Stimulated activated effector memory CD8-positive, alpha-beta T cell treated with anti-CD3 and anti-CD28 coated beads, Interleukin-12 subunit alpha, Interleukin-12 subunit beta, amount 100 ng/mL, for 72 hours (primary cell): ENCODE results near the gene ZNF3.

Experiments
- ATAC-seq: fragments of 150-1000 bp; cut with Tn5 transposase; 2 replicates; pipeline ENCODE4 v1.10.0; 2021
- DNase-seq, 2 donors: peaks; one replicate each; pipeline ENCODE4 v3.0.0; 2021 to 2022; ENCODE audit warnings: low spot score in 2 of 2
- H3K27ac Mint-ChIP-seq: one replicate; pipeline ENCODE4 v1.8.0; 2022; ENCODE audit warnings: mild to moderate bottlenecking, mixed read lengths
- H3K36me3 Mint-ChIP-seq: one replicate; pipeline ENCODE4 v1.8.0; 2022; ENCODE audit warnings: mild to moderate bottlenecking, mixed read lengths
- H3K4me1 Mint-ChIP-seq: one replicate; pipeline ENCODE4 v1.8.0; 2022; ENCODE audit warnings: mixed read lengths
- H3K4me3 Mint-ChIP-seq: one replicate; pipeline ENCODE4 v1.8.0; 2022; ENCODE audit warnings: mild to moderate bottlenecking, mixed read lengths
- H3K9me3 Mint-ChIP-seq: one replicate; pipeline ENCODE4 v1.8.0; 2022; ENCODE audit warnings: mixed read lengths

The ZNF3 gene

DNA sequence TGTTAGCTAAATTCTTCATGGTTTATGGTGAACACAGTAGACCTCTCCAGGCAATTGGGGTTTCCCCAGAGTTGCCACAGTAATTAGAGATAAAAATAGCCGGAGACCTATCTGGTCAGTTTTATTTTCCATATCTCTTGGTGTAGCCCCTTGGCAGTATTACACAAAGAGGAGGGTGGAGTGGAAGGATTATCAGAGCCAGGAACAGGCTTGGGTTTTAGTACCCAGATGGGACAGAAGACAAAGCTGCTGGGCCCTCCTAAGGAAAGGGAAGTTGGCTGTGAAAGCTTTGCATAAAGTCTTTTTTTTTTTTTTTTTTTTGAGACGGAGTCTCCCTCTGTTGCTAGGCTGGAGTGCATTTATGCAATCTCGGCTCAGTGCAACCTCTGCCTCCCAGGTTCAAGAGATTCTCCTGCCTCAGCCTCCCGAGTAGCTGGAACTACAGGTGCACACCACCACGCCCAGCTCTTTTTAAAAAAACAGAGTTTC lies 22.2 kb downstream of the ZNF3 start:
- peaks cover 62% of the 10 kb centered on the region for H3K36me3 Mint-ChIP-seq
- ATAC-seq: no peak
- H3K4me3 Mint-ChIP-seq: no peak overlapping the region
- H3K27ac Mint-ChIP-seq: peak overlapping the region; percentile 41
- DNase-seq: no peak
- H3K4me1 Mint-ChIP-seq: no peaks in the 10 kb centered on the region
- no peaks in the 10 kb centered on the region for H3K9me3 Mint-ChIP-seq

DNA sequence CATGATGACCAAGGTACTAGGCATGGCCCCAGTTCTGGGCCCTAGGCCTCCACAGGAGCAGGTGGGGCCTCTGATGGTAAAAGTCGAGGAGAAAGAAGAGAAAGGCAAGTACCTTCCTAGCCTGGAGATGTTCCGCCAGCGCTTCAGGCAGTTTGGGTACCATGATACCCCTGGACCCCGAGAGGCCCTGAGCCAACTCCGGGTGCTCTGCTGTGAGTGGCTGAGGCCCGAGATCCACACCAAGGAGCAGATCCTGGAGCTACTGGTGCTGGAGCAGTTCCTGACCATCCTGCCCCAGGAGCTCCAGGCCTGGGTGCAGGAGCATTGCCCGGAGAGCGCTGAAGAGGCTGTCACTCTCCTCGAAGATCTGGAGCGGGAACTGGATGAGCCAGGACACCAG lies 24.5 kb downstream of the ZNF3 start:
- no peak for DNase-seq
- Mint-ChIP-seq H3K36me3 (peaks cover 44% of the 10 kb centered on the region), H3K4me3 (no peak overlapping the region), H3K27ac (no peak overlapping the region), H3K4me1 (no peaks in the 10 kb centered on the region), H3K9me3 (no peaks in the 10 kb centered on the region)
- ATAC-seq: no peak

GRCh38 chr7:100053215-100053614 lies 28.3 kb downstream of the ZNF3 start:
- no peak overlapping the region for H3K27ac Mint-ChIP-seq

GRCh38 chr7:100051611-100052010 lies 29.9 kb downstream of the ZNF3 start:
- Mint-ChIP-seq H3K4me1 (peaks cover 9% of the 10 kb centered on the region), H3K4me3 (peak overlapping the region; percentile 18), H3K27ac (no peak overlapping the region), H3K9me3 (no peaks in the 10 kb centered on the region), H3K36me3 (no peaks in the 10 kb centered on the region)
- ATAC-seq: no peak
- no peak for DNase-seq

More at GRCh38 chr7:100053215-100053614, 28.3 kb downstream of the ZNF3 start:
- H3K9me3 Mint-ChIP-seq: no peaks in the 10 kb centered on the region
- ATAC-seq (peak; percentile 34), DNase-seq (peak in 1 of 2 donors; percentile 5)
- peaks cover 9% of the 10 kb centered on the region for H3K4me1 Mint-ChIP-seq
- no peak overlapping the region for H3K4me3 Mint-ChIP-seq
- peaks cover 9% of the 10 kb centered on the region for H3K36me3 Mint-ChIP-seq

- no peaks in the 10 kb centered on the region for H3K36me3 Mint-ChIP-seq
- H3K4me3 Mint-ChIP-seq: peak within 1 kb of the TSS; percentile 78
- DNase-seq (peak; percentile 79 to 93), ATAC-seq (peak; percentile 96)
- peak within 1 kb of the TSS; percentile 89 for H3K27ac Mint-ChIP-seq
- no peaks in the 10 kb centered on the region for H3K9me3 Mint-ChIP-seq
- H3K4me1 Mint-ChIP-seq: peaks cover 9% of the 10 kb centered on the region
Observed at GRCh38 chr7:100049441-100050291, 31.9 kb downstream of the ZNF3 start, which contains the start of gene ZSCAN21. TSS of gene ZSCAN21 (plus strand) at chr7:100049774. CDS start at chr7:100057007, 7,233 bp downstream.

DNA sequence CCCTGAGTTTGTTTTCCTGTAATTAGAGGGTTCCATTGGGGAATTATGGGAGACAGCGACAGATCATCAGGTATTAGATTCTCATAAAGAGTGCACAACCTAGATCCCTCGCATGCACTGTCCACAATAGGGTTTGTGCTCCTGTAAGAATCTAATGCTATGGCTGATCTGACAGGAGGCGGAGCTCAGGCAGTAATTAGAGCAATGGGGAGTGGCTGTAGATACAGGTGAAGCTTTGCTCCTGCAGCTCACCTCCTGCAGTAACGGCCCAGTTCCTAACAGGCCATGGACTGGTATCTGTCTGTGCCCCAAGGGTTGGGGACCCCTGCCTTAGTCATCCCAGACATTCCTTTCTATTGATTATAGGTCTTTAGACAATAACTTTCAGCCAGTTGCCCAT lies 32.8 kb downstream of the ZNF3 start:
- Mint-ChIP-seq H3K4me3 (peak overlapping the region; percentile 78), H3K27ac (peak overlapping the region; percentile 60), H3K36me3 (no peaks in the 10 kb centered on the region), H3K4me1 (peaks cover 9% of the 10 kb centered on the region), H3K9me3 (no peaks in the 10 kb centered on the region)
- ATAC-seq (no peak), DNase-seq (no peak)

GRCh38 chr7:100044718-100045117 lies 36.8 kb downstream of the ZNF3 start:
- no peak for ATAC-seq

DNA sequence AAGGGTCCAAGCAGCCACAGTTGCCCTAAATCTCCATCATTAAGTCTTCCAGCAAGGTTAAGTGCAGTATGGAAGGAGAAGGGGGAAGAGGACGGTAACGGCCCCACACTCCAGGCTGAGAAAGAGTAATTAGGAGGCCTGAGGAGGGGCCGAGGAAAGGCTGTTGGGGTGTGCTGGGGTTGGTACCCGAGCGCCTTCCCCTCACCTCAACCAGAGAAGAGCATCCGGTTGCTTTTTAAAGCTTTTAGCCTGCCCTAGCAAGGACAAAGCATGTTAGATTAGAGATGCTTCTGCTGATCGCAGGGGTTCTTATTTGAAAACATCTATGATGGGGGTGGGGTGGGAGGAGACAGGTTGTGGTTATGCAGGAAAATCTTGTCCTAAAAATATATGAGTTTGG lies 40.9 kb downstream of the ZNF3 start:
- ATAC-seq (no peak), DNase-seq (no peak)
- peak overlapping the region; percentile 23 for H3K27ac Mint-ChIP-seq
- peaks cover 24% of the 10 kb centered on the region for H3K36me3 Mint-ChIP-seq
- H3K4me1 Mint-ChIP-seq: no peaks in the 10 kb centered on the region
- H3K9me3 Mint-ChIP-seq: no peaks in the 10 kb centered on the region
- no peak overlapping the region for H3K4me3 Mint-ChIP-seq

More at GRCh38 chr7:100044718-100045117, 36.8 kb downstream of the ZNF3 start:
- no peaks in the 10 kb centered on the region for H3K36me3 Mint-ChIP-seq
- no peak for DNase-seq
- no peak overlapping the region for H3K27ac Mint-ChIP-seq
- H3K4me3 Mint-ChIP-seq: no peak overlapping the region
- H3K9me3 Mint-ChIP-seq: no peaks in the 10 kb centered on the region
- no peaks in the 10 kb centered on the region for H3K4me1 Mint-ChIP-seq

- Mint-ChIP-seq H3K9me3 (no peaks in the 10 kb centered on the region), H3K4me1 (no peaks in the 10 kb centered on the region), H3K36me3 (peaks cover 47% of the 10 kb centered on the region), H3K27ac (no peak overlapping the region), H3K4me3 (no peak overlapping the region)
- ATAC-seq (no peak), DNase-seq (no peak)
Observed at GRCh38 chr7:100038326-100038725, 43.2 kb downstream of the ZNF3 start.

DNA sequence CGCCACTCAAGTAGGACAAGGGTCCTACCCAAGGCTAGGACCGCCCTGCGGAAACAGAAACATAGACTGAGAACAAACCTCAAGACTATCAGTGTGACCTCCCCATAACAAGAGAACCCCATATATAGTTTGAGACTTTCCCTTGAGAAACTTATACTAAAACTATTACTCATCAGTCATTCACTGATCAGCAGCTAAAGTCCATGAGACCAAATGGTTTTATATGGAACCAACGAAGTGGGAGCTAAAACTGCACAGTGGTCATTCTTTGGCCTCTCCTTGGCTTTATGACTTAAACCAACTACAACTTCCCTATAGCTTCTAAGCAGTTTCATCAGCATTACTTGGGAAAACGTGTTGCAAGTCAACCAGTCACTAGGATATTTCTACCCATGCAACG lies 45.6 kb downstream of the ZNF3 start:
- Mint-ChIP-seq H3K4me3 (no peak overlapping the region), H3K4me1 (no peaks in the 10 kb centered on the region), H3K27ac (no peak overlapping the region), H3K9me3 (no peaks in the 10 kb centered on the region), H3K36me3 (peaks cover 71% of the 10 kb centered on the region)
- no peak for ATAC-seq
- no peak for DNase-seq

DNA sequence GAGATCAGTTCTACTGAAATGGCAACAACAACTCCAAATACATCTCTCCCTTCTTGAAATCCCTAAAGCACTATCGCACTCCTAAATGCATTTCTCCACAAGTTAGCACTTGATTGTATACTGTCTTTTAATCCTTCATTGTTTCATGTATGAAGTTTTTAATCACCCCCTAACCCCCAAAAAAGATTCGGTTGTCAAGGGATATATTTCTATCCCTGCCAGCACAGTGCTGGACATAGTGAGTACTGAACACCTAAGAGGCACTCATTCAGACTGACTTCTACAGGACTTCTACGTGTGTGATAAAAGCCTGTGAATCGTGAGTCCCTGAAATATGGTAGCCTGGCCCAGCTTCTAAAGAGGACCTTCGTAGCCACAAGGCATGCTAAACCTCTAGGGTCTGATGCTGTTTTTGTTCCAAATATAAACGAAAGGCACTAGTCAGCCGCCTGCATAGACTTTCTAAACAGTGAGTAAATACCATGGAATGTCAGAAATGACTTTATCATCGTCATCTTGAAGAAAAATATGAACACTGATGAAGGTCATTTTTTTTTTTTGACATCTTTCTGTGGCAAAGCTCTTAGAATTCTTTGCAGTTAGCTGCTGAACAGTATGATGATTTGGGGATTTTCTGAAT lies 46.5 kb downstream of the ZNF3 start:
- Mint-ChIP-seq H3K9me3 (no peaks in the 10 kb centered on the region), H3K4me1 (no peaks in the 10 kb centered on the region), H3K36me3 (peaks cover 80% of the 10 kb centered on the region), H3K4me3 (no peak overlapping the region), H3K27ac (no peak overlapping the region)
- ATAC-seq (peak; percentile 36), DNase-seq (no peak)

- no peaks in the 10 kb centered on the region for H3K4me1 Mint-ChIP-seq
- peaks cover 95% of the 10 kb centered on the region for H3K36me3 Mint-ChIP-seq
- no peak overlapping the region for H3K4me3 Mint-ChIP-seq
- no peak overlapping the region for H3K27ac Mint-ChIP-seq
- no peaks in the 10 kb centered on the region for H3K9me3 Mint-ChIP-seq
- DNase-seq (no peak), ATAC-seq (no peak)
Observed at GRCh38 chr7:100033526-100033925, 48.0 kb downstream of the ZNF3 start.

DNA sequence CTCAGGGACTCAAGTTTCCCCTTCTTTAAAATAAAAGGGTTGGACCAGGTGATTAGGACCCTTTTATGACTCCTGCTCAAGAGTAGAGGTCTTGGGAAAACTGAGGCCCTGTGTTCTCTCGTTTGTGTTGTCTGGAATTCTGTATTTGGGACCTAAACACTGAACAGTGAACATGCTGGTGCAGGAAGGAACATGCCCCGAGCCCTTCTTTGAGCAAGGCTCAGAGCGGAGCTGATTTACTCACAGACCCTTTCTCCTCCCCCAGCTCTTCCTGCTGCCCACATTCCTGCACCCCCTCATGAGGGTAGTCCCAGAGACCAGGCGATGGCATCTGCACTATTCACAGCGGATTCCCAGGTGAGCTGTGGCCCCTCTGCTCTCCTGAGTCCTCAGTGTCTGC lies 51.9 kb downstream of the ZNF3 start:
- H3K27ac Mint-ChIP-seq: peak overlapping the region; percentile 12
- peaks cover 100% of the 10 kb centered on the region for H3K36me3 Mint-ChIP-seq
- H3K4me3 Mint-ChIP-seq: no peak overlapping the region
- DNase-seq (no peak), ATAC-seq (no peak)
- no peaks in the 10 kb centered on the region for H3K9me3 Mint-ChIP-seq
- peaks cover 9% of the 10 kb centered on the region for H3K4me1 Mint-ChIP-seq

DNA sequence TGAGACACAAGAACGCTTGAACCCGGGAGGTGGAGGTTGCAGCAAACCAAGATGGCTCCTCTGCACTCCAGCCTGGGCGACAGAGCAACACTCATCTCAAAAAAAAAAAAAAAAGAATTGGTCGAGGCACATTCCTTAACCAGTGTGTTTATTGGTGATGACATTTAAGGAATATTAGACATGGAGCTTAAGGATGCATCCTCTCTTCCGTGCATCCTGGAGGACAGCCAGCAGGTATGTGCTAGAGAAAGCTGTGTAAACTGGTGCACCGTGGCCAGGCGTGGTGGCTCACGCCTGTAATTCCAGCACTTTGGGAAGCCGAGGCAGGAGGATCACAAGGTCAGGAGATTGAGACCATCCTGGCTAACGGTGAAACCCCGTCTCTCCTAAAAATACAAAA lies 54.3 kb downstream of the ZNF3 start:
- H3K36me3 Mint-ChIP-seq: peaks cover 100% of the 10 kb centered on the region
- no peak for DNase-seq
- H3K4me1 Mint-ChIP-seq: peaks cover 9% of the 10 kb centered on the region
- no peaks in the 10 kb centered on the region for H3K9me3 Mint-ChIP-seq
- no peak overlapping the region for H3K27ac Mint-ChIP-seq
- ATAC-seq: no peak
- no peak overlapping the region for H3K4me3 Mint-ChIP-seq

- Mint-ChIP-seq H3K4me1 (peaks cover 16% of the 10 kb centered on the region), H3K36me3 (peaks cover 92% of the 10 kb centered on the region), H3K27ac (no peak overlapping the region), H3K9me3 (no peaks in the 10 kb centered on the region), H3K4me3 (no peak overlapping the region)
- ATAC-seq: no peak
- DNase-seq: no peak
Observed at GRCh38 chr7:100024020-100024619, 57.4 kb downstream of the ZNF3 start.
